Caki2 (cell line): ENCODE results near the gene KDM2A. TPM values are rescaled to one million over a fixed set of nuclear protein-coding genes. Genes with fewer than 3 reads are reported as not detected.
A peak's percentile ranks its signal among the peaks of the same experiment; 100 is the strongest.

Experiments
- DNase-seq: peaks from one replicate; pipeline ENCODE4 v3.0.0-alpha.2; 2015; ENCODE audit warnings: low read depth
- in situ Hi-C: cut with HindIII; loops from 2 replicates; pipeline ENCODE4 v1.10.0; 2016; ENCODE audit warnings: low sequenced_read_pairs, low pct_unique_long_range_greater_than_20kb, mixed read lengths
- total RNA-seq: library from RNA; depleted of rRNA; stranded (reverse); fragments of >200 nt; shearing (Covaris generic); gene quantifications from 2 replicates; pipeline ENCODE4 v1.2.3, GENCODE V29; 2014; ENCODE audit warnings: low replicate concordance; rRNA removed

KDM2A gene
- total RNA-seq, 1 experiment from 2014 or later = 14.8 TPM

- in situ Hi-C loops = no loop called here
- DNase-seq = peak; percentile 73
Observed at GRCh38 chr11:67301951-67302516, 183.0 kb downstream of the KDM2A start.

- peak; percentile 65 for DNase-seq
- in situ Hi-C loops = no loop called here
Observed at GRCh38 chr11:67302571-67303131, 183.6 kb downstream of the KDM2A start.

DNA sequence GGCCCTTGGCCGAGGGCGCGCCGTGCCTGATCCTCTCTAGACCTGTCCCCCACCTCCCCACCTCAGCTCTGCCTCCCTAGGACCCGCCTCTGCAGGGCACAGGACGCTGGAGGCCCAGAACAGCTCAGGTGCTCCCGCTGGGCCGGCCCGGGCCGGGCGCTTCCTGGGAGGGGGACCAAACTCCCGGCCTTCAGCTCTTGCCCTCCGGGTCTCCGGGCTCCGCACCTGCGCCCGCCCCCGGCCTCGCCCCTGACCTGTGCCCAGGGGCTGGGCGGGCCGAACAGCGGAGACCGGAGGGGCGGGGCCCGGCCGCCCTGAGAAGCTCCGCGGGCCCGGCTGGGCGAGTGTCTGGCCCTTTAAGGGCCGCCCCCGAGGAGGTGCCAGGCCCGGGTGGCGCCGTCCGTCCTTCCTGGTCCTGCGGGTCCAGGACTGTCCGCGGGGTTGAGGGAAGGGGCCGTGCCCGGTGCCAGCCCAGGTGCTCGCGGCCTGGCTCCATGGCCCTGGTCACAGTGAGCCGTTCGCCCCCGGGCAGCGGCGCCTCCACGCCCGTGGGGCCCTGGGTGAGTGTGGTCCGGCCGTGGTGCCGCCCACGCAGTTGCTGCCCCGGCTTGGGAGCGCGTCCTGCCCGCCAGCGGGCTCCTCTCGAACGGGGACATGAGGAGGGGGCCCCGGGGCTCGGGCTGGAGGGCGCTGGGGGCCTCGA is 184.2 kb downstream of the KDM2A start, which contains the start of gene SSH3:
Gene SSH3 (plus strand): TSS at position 399 of the 703 bp plus-strand sequence. CDS start 96 bp downstream, at position 495.
- in situ Hi-C loops = no loop called here
- DNase-seq = peak; percentile 79

DNA sequence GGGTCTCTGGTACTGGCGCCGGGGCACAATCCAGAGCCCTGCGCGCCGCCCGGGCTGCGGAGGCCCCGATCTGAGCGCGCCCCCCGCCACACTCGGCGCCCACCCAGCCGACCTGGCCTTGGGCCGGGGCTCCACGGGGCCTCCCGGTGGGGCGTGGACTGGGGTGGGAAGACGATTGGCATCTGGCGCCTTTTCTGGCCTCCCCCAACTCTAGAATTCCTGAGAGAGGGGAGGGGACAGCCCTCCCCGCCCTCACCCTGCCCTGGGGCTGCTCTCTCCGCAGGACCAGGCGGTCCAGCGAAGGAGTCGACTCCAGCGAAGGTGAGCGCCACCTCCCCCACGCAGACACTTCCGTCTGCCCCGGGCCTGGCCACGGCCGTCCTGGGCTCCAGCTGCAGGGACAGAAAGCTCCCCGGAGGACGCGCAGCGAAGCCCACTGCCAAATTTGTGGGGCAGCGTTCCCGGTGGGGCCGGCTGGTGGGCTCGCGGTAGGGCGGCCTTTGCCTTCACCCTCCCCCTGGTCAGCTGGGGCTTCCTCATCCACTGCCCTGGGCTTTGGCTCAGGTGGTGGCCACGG is 184.9 kb downstream of the KDM2A start:
- no peak for DNase-seq
- in situ Hi-C loops = no loop called here

- DNase-seq = no peak
- in situ Hi-C loops = no loop called here
Observed at GRCh38 chr11:67304511-67305113, 185.5 kb downstream of the KDM2A start.

DNA sequence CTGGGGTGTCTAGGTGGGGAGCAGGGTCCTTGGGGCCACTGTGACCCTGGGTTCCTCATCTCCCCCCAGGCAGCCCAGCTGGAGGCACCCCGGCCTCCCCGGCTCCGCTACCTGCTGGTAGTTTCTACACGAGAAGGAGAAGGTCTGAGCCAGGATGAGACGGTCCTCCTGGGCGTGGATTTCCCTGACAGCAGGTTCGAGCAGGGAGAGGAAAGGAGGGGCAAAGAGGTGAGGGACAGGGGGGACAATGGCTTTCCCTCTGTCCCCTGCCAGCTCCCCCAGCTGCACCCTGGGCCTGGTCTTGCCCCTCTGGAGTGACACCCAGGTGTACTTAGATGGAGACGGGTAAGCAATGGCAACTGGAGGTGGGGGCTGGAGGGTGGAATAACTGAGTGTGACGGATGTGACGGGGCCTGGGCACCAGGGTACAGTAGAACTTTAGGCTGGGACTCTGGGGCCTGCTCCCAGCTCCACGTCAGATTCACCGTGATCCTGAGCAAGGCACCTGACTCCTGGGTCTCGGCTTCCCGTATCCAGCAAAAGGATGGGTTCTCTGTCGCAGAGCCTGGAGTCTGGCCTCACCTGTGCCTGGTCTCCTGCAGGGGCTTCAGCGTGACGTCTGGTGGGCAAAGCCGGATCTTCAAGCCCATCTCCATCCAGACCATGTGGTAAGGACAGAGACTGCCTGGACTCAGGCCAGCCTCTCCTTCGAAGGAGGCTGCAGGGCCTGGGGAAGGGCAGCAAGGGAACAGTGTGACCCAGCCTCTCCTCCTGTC is 187.9 kb downstream of the KDM2A start:
- DNase-seq = no peak
- in situ Hi-C loops = no loop called here

DNA sequence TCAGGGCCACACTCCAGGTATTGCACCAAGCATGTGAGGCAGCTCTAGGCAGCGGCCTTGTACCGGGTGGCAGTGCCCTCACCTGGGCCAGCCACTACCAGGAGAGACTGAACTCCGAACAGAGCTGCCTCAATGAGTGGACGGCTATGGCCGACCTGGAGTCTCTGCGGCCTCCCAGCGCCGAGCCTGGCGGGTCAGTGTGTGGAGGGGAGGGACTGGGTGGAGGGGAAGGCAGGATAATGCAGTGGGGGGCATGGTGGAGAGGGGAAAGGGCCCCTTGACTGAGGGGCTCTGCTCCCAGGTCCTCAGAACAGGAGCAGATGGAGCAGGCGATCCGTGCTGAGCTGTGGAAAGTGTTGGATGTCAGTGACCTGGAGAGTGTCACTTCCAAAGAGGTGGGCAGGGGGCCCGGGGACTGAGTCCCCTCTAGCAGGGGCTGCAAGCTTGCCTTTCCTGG is 188.5 kb downstream of the KDM2A start:
- no peak for DNase-seq
- in situ Hi-C loops = no loop called here

Other genes starting within 250 kb of the KDM2A start
- gene PC, start 160.9 kb upstream of the KDM2A start, total RNA-seq = 11.9 and 18.4 TPM in 2 replicates
- not detected in 2 replicates for gene C11orf86, start 144.0 kb upstream of the KDM2A start, total RNA-seq
- gene SYT12, start 96.1 kb upstream of the KDM2A start, total RNA-seq = 0.03 TPM in 1 of 2 replicates, not detected in the other
- gene RHOD, start 62.4 kb upstream of the KDM2A start, total RNA-seq = 4.1 and 5.6 TPM in 2 replicates
- gene GRK2, start 147.2 kb downstream of the KDM2A start, total RNA-seq = 31.7 and 37.1 TPM in 2 replicates
- gene ANKRD13D, start 170.0 kb downstream of the KDM2A start, total RNA-seq = 11.7 and 22.5 TPM in 2 replicates
- 16.3 and 50.6 TPM in 2 replicates for gene SSH3, start 184.3 kb downstream of the KDM2A start, total RNA-seq
- gene POLD4, start 234.3 kb downstream of the KDM2A start, total RNA-seq = 26.7 and 38.5 TPM in 2 replicates